HEK293 (cell line): ENCODE measurements around the gene HGS.
A peak's percentile ranks its signal among the peaks of the same experiment; 100 is the strongest.

Experiments used
- GLI4 ChIP-seq: fragments of 450-650 bp; formaldehyde crosslinking; IDR thresholded peaks from 2 replicates; pipeline ENCODE4 v1.5.1; 2016; ENCODE audit warnings: missing biosample characterization, missing genetic modification characterization
- ZBTB8A ChIP-seq: fragments of 450-650 bp; formaldehyde crosslinking; IDR thresholded peaks from 2 replicates; pipeline ENCODE4 v1.5.1; 2016; ENCODE audit warnings: missing biosample characterization, missing genetic modification characterization
- ZNF362 ChIP-seq: fragments of 450-650 bp; formaldehyde crosslinking; IDR thresholded peaks from 2 replicates; pipeline ENCODE4 v1.5.1; 2016; ENCODE audit warnings: missing biosample characterization, missing genetic modification characterization
- ZNF777 ChIP-seq: fragments of 450-650 bp; formaldehyde crosslinking; IDR thresholded peaks from 2 replicates; pipeline ENCODE4 v1.5.1; 2017; ENCODE audit warnings: missing biosample characterization, missing genetic modification characterization, borderline replicate concordance
- TF ChIP-seq, protein P1 (sequence below): fragments of 450-650 bp; formaldehyde crosslinking; IDR thresholded peaks from 2 replicates; pipeline ENCODE4 v1.5.1; 2016; ENCODE audit warnings: missing biosample characterization, missing genetic modification characterization
- TF ChIP-seq, protein P2 (sequence below): fragments of 450-650 bp; formaldehyde crosslinking; IDR thresholded peaks from 2 replicates; pipeline ENCODE4 v1.5.1; 2016; ENCODE audit warnings: missing biosample characterization, missing genetic modification characterization, low read depth

DNA sequence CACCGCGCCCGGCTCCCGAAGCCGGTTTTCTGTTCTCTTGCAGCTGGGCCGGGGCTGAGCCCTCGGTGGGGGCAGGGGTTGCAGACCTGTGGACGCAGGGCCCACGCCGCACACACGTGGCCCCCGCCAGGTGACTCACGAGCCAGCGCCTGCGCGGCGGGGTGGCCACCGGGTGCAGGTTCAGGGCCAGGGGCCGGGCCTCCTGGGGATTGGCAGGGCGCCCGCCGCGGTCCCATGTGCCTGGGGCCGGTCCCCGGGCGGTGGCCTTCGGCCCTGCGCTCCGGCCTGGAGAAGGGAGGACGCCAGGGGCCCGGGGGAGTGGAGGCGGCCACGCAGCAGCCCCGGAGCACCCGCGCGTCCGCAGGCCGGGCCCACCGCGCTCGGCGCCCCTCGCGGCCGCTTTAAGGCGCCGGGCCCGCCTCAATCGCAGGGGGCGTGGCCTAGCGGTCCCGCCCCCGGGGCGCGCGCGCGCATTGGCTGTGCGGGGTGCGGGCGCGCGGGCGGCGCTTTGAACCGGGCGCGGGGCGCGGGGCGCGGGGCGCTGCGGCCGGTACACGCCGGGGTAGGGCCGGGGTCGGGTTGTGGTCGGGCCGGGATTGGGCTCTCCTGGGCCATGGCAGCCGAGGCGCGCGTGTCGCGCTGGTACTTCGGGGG is 28.1 kb downstream of the HGS start, which contains the start of gene SLC25A10:
- TF ChIP-seq, protein P1, sequence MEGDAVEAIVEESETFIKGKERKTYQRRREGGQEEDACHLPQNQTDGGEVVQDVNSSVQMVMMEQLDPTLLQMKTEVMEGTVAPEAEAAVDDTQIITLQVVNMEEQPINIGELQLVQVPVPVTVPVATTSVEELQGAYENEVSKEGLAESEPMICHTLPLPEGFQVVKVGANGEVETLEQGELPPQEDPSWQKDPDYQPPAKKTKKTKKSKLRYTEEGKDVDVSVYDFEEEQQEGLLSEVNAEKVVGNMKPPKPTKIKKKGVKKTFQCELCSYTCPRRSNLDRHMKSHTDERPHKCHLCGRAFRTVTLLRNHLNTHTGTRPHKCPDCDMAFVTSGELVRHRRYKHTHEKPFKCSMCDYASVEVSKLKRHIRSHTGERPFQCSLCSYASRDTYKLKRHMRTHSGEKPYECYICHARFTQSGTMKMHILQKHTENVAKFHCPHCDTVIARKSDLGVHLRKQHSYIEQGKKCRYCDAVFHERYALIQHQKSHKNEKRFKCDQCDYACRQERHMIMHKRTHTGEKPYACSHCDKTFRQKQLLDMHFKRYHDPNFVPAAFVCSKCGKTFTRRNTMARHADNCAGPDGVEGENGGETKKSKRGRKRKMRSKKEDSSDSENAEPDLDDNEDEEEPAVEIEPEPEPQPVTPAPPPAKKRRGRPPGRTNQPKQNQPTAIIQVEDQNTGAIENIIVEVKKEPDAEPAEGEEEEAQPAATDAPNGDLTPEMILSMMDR (tag by site-specific recombination) = no peak
- TF ChIP-seq GLI4 (tag by site-specific recombination) = no peak
- no peak; the same call in 1 of the 2 replicates for TF ChIP-seq ZNF362 (tag by site-specific recombination)
- TF ChIP-seq, protein P2, sequence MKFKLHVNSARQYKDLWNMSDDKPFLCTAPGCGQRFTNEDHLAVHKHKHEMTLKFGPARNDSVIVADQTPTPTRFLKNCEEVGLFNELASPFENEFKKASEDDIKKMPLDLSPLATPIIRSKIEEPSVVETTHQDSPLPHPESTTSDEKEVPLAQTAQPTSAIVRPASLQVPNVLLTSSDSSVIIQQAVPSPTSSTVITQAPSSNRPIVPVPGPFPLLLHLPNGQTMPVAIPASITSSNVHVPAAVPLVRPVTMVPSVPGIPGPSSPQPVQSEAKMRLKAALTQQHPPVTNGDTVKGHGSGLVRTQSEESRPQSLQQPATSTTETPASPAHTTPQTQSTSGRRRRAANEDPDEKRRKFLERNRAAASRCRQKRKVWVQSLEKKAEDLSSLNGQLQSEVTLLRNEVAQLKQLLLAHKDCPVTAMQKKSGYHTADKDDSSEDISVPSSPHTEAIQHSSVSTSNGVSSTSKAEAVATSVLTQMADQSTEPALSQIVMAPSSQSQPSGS (tag by site-specific recombination) = no peak
- TF ChIP-seq ZNF777 (tag by site-specific recombination) = no peak
- TF ChIP-seq ZBTB8A (tag by site-specific recombination) = peak; percentile 54; the same call in 1 of the 2 replicates
